SW480 (cell line): ENCODE measurements around the gene SHC1.

Experiments
- DNase-seq: peaks from one replicate; pipeline ENCODE4 v3.0.0-alpha.2; 2016; ENCODE audit warnings: low spot score

SHC1 gene, protein sequence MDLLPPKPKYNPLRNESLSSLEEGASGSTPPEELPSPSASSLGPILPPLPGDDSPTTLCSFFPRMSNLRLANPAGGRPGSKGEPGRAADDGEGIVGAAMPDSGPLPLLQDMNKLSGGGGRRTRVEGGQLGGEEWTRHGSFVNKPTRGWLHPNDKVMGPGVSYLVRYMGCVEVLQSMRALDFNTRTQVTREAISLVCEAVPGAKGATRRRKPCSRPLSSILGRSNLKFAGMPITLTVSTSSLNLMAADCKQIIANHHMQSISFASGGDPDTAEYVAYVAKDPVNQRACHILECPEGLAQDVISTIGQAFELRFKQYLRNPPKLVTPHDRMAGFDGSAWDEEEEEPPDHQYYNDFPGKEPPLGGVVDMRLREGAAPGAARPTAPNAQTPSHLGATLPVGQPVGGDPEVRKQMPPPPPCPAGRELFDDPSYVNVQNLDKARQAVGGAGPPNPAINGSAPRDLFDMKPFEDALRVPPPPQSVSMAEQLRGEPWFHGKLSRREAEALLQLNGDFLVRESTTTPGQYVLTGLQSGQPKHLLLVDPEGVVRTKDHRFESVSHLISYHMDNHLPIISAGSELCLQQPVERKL

GRCh38 chr1:154970631-154971340 is at the start of gene SHC1:
Gene SHC1, minus strand, starts transcription at chr1:154970747. Its CDS starts 221 bp downstream, at chr1:154970526.
- peak; percentile 72 for DNase-seq

- no peak for DNase-seq
Measured at GRCh38 chr1:155019377-155020245, 49.1 kb upstream of the SHC1 start.

- DNase-seq: no peak
Measured at GRCh38 chr1:155018617-155019348, 48.2 kb upstream of the SHC1 start.

DNA sequence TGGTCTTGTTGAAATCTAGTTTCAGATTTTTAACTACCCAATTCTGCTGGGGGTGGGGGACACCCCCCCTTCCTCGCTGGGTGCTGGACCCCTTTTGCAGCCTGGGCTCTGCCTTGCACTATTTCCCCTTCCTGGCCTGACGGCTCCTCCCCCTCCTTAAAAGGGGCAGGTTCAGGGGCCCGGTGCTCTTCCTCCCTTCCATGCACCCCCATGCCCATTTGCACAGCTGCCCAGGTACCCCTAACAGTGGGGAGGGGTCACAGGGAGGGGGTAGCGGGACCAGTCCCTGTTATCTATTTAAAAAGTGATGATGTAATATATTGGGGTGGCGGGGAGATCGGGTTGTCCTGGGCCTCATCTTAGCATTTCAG is 47.4 kb upstream of the SHC1 start:
- DNase-seq: no peak

- DNase-seq: peak; percentile 92
Measured at GRCh38 chr1:155017041-155017945, 46.7 kb upstream of the SHC1 start.

GRCh38 chr1:155016231-155016831 is 45.8 kb upstream of the SHC1 start:
- no peak for DNase-seq

GRCh38 chr1:155015527-155016230 is 45.1 kb upstream of the SHC1 start:
- DNase-seq: no peak

- DNase-seq: no peak
Measured at GRCh38 chr1:155014709-155015508, 44.4 kb upstream of the SHC1 start.

- no peak for DNase-seq
Measured at GRCh38 chr1:155013632-155014031, 43.1 kb upstream of the SHC1 start.

DNA sequence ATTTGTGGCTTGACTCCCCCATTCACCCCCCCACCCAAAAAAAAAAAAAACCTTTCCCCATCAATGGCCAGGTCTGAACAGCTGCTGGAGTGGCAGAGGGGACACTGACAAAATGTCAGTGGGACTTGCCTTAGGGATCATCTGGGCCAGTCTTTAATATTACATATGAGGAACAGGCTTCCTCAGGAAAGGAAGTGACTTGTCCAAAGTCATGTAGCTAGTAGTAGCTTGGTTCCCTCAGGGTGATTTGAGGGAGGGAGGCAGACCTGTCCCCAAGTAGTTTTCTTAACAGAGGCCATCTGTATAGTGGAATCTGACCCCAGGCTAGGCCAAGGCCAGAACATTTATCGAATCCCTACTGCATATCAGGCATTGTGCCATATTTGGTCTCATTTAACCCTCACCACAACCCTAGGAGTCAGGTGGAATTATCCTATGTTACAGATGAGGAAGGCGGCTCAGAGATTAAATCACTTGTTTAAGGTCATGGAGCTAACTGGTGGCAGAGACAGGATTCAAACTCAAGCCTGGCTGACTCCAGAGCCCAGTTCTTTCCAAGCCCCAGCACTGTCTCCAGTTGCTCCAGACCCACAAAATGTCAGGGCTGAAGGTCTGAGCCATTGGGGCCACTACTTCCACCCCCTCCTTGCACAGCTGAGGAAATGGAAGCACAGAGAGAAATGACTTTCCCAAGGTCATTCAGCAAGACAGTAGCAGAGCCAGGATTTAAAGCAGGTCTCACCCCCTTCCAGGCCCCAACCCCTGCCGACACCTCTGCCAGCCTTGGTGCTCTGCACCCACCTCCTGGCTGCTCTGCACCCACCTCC is 42.4 kb upstream of the SHC1 start:
- DNase-seq: no peak

DNA sequence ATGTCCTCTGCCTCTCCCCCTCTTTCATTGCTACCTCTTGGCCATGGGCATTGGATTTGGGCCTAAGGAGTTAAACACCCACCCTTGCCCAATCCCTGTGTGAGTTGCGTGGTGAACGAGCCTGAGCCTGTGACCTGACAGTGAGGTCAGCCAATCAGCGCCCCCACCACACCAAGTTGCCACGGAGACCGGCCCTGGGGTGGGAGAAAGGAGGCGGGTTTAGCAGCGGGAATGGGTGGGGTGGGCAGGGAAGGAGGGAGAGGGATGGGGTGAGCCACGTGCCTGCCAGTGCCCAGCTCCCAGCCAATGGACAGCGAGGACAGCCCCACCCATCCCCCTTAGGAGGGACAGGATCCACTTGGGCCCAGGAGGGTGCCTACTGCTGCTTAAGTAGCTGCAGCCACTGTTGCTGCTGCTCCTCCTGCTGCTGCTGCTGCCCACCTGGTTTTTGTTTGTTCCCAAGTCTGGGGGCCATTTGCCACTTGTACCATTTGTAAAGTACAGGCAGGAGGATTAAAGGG is 41.5 kb upstream of the SHC1 start:
- DNase-seq: no peak

DNA sequence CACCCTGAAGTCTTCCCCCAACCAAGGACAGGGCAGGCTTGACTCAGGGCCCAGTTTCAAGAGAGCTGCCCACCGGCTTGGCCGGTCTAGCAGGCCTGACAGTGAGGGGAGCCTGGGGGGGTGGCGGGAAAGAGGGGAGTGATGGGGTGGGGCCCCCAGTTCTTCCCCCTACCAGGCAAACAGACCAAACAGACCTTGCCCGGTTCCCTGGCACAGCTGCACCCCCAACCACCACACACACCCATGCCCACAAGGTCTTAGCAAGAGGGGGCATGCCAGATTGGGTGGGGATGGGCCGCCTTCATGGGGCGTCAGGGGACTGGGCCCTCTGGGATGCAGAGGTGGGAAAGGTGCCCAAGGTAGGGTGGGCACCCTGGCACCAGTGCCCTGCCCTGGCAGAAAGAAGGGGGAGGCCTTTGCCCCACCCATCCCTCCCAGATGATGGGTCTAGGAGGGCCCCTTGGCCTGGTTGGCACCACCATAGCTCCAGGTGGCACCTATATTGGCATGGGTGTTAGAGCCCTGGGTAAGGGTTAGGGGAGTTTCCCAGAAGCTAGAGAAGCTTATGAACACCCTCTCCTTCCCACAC is 41.0 kb upstream of the SHC1 start:
- no peak for DNase-seq

- no peak for DNase-seq
Measured at GRCh38 chr1:155011004-155011416, 40.5 kb upstream of the SHC1 start.

- no peak for DNase-seq
Measured at GRCh38 chr1:155010211-155010918, 39.8 kb upstream of the SHC1 start.

GRCh38 chr1:155009742-155010141 is 39.2 kb upstream of the SHC1 start:
- DNase-seq: no peak

- no peak for DNase-seq
Measured at GRCh38 chr1:155009221-155009711, 38.7 kb upstream of the SHC1 start.
